ENCODE results near the gene GAN.

DNA sequence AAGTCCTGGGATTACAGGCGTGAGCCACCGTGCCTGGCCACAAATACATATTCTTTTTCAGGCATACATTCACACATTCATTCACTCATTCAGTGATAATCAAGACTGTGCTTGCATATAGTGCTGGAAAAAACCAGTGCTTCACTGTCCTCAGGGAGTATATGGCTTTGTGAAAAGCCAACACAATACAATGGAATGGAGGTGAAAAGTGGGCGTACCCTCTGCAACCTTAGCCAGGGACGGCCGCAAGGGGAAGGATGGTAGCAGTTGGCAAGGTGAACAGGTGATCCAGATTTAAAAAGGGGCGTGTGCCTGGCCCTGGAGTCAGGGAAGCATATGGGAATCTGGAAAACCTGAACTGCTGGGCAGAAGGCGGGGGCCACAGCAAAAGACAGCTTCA is 18.1 kb upstream of the GAN start:
- TF ChIP-seq, protein P1, sequence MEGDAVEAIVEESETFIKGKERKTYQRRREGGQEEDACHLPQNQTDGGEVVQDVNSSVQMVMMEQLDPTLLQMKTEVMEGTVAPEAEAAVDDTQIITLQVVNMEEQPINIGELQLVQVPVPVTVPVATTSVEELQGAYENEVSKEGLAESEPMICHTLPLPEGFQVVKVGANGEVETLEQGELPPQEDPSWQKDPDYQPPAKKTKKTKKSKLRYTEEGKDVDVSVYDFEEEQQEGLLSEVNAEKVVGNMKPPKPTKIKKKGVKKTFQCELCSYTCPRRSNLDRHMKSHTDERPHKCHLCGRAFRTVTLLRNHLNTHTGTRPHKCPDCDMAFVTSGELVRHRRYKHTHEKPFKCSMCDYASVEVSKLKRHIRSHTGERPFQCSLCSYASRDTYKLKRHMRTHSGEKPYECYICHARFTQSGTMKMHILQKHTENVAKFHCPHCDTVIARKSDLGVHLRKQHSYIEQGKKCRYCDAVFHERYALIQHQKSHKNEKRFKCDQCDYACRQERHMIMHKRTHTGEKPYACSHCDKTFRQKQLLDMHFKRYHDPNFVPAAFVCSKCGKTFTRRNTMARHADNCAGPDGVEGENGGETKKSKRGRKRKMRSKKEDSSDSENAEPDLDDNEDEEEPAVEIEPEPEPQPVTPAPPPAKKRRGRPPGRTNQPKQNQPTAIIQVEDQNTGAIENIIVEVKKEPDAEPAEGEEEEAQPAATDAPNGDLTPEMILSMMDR (IDR thresholded peaks at IDR 0.05): no peak
- no peak for TF ChIP-seq EZH2 (IDR thresholded peaks at IDR 0.05)
